Kidney epithelial cell (primary cell): ENCODE data around the gene ALDH3A2. TPM values are rescaled to one million over a fixed set of nuclear protein-coding genes. Genes with fewer than 3 reads are reported as not detected.

Experiments
- DNase-seq: peaks from one replicate; pipeline ENCODE4 v3.0.0-alpha.2; 2010; ENCODE audit warnings: low read depth
- H3K27me3 ChIP-seq: 2 replicates; pipeline ENCODE4 v1.6.0; 2011; ENCODE audit warnings: low read length; ENCODE audit not compliant: control insufficient read depth, insufficient read depth
- H3K36me3 ChIP-seq: 2 replicates; pipeline ENCODE4 v1.5.1; 2011; ENCODE audit warnings: low read length; ENCODE audit not compliant: control insufficient read depth, insufficient read depth
- H3K4me3 ChIP-seq: 2 replicates; pipeline ENCODE4 v1.5.1; 2011; ENCODE audit warnings: low read depth, mild to moderate bottlenecking, control low read depth, low read length
- CTCF ChIP-seq: IDR thresholded peaks from 2 replicates; pipeline ENCODE4 v1.5.1; 2011; ENCODE audit warnings: mild to moderate bottlenecking, moderate library complexity, low read length, control low read depth, inconsistent platforms; ENCODE audit not compliant: insufficient read depth, poor library complexity, severe bottlenecking
- total RNA-seq: library from RNA; depleted of rRNA; stranded (reverse); fragments of >200 nt; gene quantifications from 2 replicates; pipeline ENCODE4 v1.2.3, GENCODE V29; 2015

ALDH3A2 gene
- total RNA-seq, 1 donor from 2014 or later = 26.4 TPM

GRCh38 chr17:19631905-19632304 is 16.6 kb upstream of the ALDH3A2 start:
- Histone ChIP-seq H3K36me3 (no peaks in the 10 kb centered on the region), H3K27me3 (no peaks in the 10 kb centered on the region), H3K4me3 (no peak overlapping the region)
- TF ChIP-seq CTCF = no peak
- DNase-seq = no peak

GRCh38 chr17:19641687-19642372 is 6.7 kb upstream of the ALDH3A2 start:
- no peaks in the 10 kb centered on the region for H3K27me3 ChIP-seq
- H3K4me3 ChIP-seq = no peak overlapping the region
- no peaks in the 10 kb centered on the region for H3K36me3 ChIP-seq
- DNase-seq = no peak
- TF ChIP-seq CTCF = no peak

GRCh38 chr17:19642373-19642893 is 6.1 kb upstream of the ALDH3A2 start:
- TF ChIP-seq CTCF = no peak
- no peak for DNase-seq
- Histone ChIP-seq H3K36me3 (no peaks in the 10 kb centered on the region), H3K4me3 (no peak overlapping the region), H3K27me3 (no peaks in the 10 kb centered on the region)

GRCh38 chr17:19644493-19645210 is 3.9 kb upstream of the ALDH3A2 start:
- no peak for DNase-seq
- no peak for TF ChIP-seq CTCF
- no peaks in the 10 kb centered on the region for H3K36me3 ChIP-seq
- H3K4me3 ChIP-seq = no peak overlapping the region
- no peaks in the 10 kb centered on the region for H3K27me3 ChIP-seq

- H3K4me3 ChIP-seq = no peak overlapping the region
- no peaks in the 10 kb centered on the region for H3K36me3 ChIP-seq
- peak; percentile 44 for TF ChIP-seq CTCF
- no peak for DNase-seq
- H3K27me3 ChIP-seq = no peaks in the 10 kb centered on the region
These were observed 2.8 kb upstream of the ALDH3A2 start for GRCh38 chr17:19645734-19646201.
